ENCODE data around the gene PPA2.

GRCh38 chr4:105473324-105474098 lies at the start of gene PPA2:
- TF ChIP-seq CTCF (IDR thresholded peaks at IDR 0.05) (no peak), EZH2 (IDR thresholded peaks at IDR 0.05; ENCODE audit: borderline replicate concordance, insufficient read depth, low read depth, low read length, poor library complexity, severe bottlenecking) (no peak)

Data from B cell (primary cell).